ENCODE measurements around the gene CHN1. TPM values are rescaled to one million over a fixed set of nuclear protein-coding genes. Genes with fewer than 3 reads are reported as not detected.

Gene CHN1
- total RNA-seq, 6 donors from 2014 or later = 7.2 to 27.1 (median 11.0) TPM

DNA sequence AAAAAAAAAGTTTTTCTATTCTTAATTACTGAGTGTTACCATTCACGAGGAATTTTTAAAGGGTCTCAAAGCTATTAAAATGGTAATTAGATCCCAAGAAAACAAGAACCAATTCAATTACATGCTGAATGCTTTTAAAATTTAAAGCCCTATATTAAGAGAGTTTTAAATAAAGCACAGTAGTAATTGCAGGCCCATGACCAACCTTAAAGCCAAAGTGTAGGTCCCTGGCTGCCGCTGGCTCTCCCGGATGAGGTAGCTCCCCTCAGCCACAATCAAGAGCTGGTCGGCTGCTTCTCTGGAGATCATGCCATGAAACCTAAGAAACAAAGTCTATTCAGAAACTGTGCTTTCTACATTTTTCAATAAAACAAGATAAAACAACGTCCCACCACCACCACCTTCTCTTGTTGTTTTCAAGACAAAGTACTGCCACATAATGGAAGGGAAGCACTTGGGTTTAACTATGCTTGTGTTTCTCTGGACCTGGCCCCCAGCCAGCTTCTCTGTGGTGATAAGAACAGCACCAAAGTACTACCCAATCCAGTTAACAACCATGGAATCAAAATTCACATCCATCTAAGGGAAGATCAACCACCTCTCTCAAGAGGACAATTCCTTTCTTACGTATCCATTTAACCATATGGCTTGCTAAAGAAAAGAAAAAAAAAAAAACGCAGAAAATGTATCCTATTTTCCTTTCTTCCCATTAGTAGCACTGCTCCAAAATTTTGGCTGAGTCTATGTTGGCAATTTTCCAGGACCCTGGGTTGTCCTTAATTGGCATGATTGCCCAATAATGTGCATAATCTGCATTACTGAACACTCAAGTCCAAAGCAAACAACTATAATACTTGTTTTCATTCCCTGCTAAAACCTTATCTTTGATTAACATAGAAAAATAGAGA, 90.1 kb downstream of the CHN1 start:
- H3K27ac ChIP-seq = no peak overlapping the region
- no peak for TF ChIP-seq POLR2A (IDR thresholded peaks at IDR 0.05)
- no peak for TF ChIP-seq POLR2AphosphoS5 (IDR thresholded peaks at IDR 0.05)
- no peak for TF ChIP-seq CTCF (IDR thresholded peaks at IDR 0.05)
- no peak for TF ChIP-seq EP300 (IDR thresholded peaks at IDR 0.05)
- no peaks in the 10 kb centered on the region for H3K27me3 ChIP-seq
- H3K9me3 ChIP-seq = no peaks in the 10 kb centered on the region
- DNase-seq = no peak
- no peaks in the 10 kb centered on the region for H3K36me3 ChIP-seq
- no peak overlapping the region for H3K4me3 ChIP-seq
- WGBS, 2 donors = 80 to 85% methylated on average over 7 of the region's 7 CpGs
- no peak for ATAC-seq (ENCODE audit: low FRiP score in 2 of 2)
- peaks cover 0 to 6% (median 0%) of the 10 kb centered on the region in 4 donors for H3K4me1 ChIP-seq

- 95 to 97% methylated on average over 3 of the region's 3 CpGs for WGBS, 2 donors
Measured at GRCh38 chr2:174908284-174908683, 96.9 kb downstream of the CHN1 start.

DNA sequence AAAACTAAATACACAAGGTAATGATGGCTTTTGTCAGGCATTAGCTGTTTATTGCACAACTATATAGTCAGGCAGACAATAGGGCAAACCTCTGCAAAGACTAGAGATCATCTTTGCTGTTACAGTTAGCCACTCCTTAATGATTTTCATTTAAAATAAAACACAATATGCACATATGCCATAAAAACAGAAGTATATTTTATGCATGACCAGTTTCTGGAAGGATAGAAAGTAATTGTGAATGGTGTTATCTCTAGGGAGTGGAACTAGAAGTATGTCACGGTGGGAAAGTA, 102.0 kb downstream of the CHN1 start:
- 76 to 81% methylated on average over 1 of the region's 1 CpG for whole genome bisulfite sequencing, 2 donors
- no peak for ATAC-seq (ENCODE audit: low FRiP score in 2 of 2)
- no peak for DNase-seq
- no peak for TF ChIP-seq POLR2AphosphoS5 (IDR thresholded peaks at IDR 0.05)
- no peak for TF ChIP-seq EP300 (IDR thresholded peaks at IDR 0.05)
- no peak for TF ChIP-seq CTCF (IDR thresholded peaks at IDR 0.05)
- no peak for TF ChIP-seq POLR2A (IDR thresholded peaks at IDR 0.05)
- no peak overlapping the region for H3K4me3 ChIP-seq
- H3K27ac ChIP-seq = no peak overlapping the region
- H3K27me3 ChIP-seq = no peaks in the 10 kb centered on the region
- H3K4me1 ChIP-seq = peaks cover 0 to 3% (median 0%) of the 10 kb centered on the region in 4 donors
- no peaks in the 10 kb centered on the region for H3K36me3 ChIP-seq
- H3K9me3 ChIP-seq = no peaks in the 10 kb centered on the region

More at GRCh38 chr2:174908284-174908683, 96.9 kb downstream of the CHN1 start:
- H3K4me3 ChIP-seq = no peak overlapping the region
- DNase-seq (no peak), ATAC-seq (ENCODE audit: low FRiP score in 2 of 2) (no peak)
- TF ChIP-seq CTCF (IDR thresholded peaks at IDR 0.05) = no peak
- H3K27ac ChIP-seq = no peak overlapping the region
- H3K9me3 ChIP-seq = no peaks in the 10 kb centered on the region
- peaks cover 0 to 3% (median 0%) of the 10 kb centered on the region in 4 donors for H3K4me1 ChIP-seq
- H3K27me3 ChIP-seq = no peaks in the 10 kb centered on the region
- no peaks in the 10 kb centered on the region for H3K36me3 ChIP-seq

GRCh38 chr2:174902506-174903263, 102.5 kb downstream of the CHN1 start:
- H3K27ac ChIP-seq = peak overlapping the region in 1 of 4 donors; percentile 3
- H3K4me3 ChIP-seq = no peak overlapping the region
- ATAC-seq (ENCODE audit: low FRiP score in 2 of 2) = no peak
- no peaks in the 10 kb centered on the region for H3K9me3 ChIP-seq
- H3K4me1 ChIP-seq = peaks cover 0 to 6% (median 0%) of the 10 kb centered on the region in 4 donors
- no peaks in the 10 kb centered on the region for H3K36me3 ChIP-seq
- no peak for DNase-seq
- H3K27me3 ChIP-seq = no peaks in the 10 kb centered on the region
- TF ChIP-seq EP300 (IDR thresholded peaks at IDR 0.05) = no peak
- no peak for TF ChIP-seq CTCF (IDR thresholded peaks at IDR 0.05)
- TF ChIP-seq POLR2AphosphoS5 (IDR thresholded peaks at IDR 0.05) = no peak
- TF ChIP-seq POLR2A (IDR thresholded peaks at IDR 0.05) = no peak
- 58 to 72% methylated on average over 3 of the region's 3 CpGs for WGBS, 2 donors

All from upper lobe of left lung (tissue), 6 donors.